NB4 (cell line): ENCODE data around the gene TBL1XR1.

ENCODE experiments used
- DNase-seq: peaks from one replicate; pipeline ENCODE4 v3.0.0; 2010; ENCODE audit warnings: low read depth
- H3K4me3 ChIP-seq: one replicate; pipeline ENCODE4 v1.5.1; 2011; ENCODE audit warnings: mild to moderate bottlenecking, low read depth, low read length, moderate library complexity
- CTCF ChIP-seq: IDR thresholded peaks from one replicate; pipeline ENCODE4 v1.5.1; 2012; ENCODE audit warnings: low read depth, low read length
- MAX ChIP-seq: IDR thresholded peaks from 2 replicates; pipeline ENCODE4 v1.6.1; 2011; ENCODE audit warnings: low read depth, low read length
- MYC ChIP-seq: IDR thresholded peaks from 2 replicates; pipeline ENCODE4 v1.6.1; 2011; ENCODE audit warnings: low read depth, low read length
- POLR2A ChIP-seq: IDR thresholded peaks from 2 replicates; pipeline ENCODE4 v1.6.1; 2011; ENCODE audit warnings: mild to moderate bottlenecking; ENCODE audit not compliant: insufficient read length; ENCODE audit errors: extremely low read depth

Gene TBL1XR1

GRCh38 chr3:177105623-177106022, 91.7 kb downstream of the TBL1XR1 start:
- TF ChIP-seq POLR2A (no peak), MAX (no peak), MYC (no peak), CTCF (no peak)
- DNase-seq: no peak

GRCh38 chr3:177104299-177104992, 92.8 kb downstream of the TBL1XR1 start:
- no peak for DNase-seq
- TF ChIP-seq MAX (no peak), MYC (no peak), POLR2A (no peak)
- no peak overlapping the region for H3K4me3 ChIP-seq

More at GRCh38 chr3:177105623-177106022, 91.7 kb downstream of the TBL1XR1 start:
- H3K4me3 ChIP-seq: no peak overlapping the region

- DNase-seq: no peak
- H3K4me3 ChIP-seq: no peak overlapping the region
- TF ChIP-seq CTCF: no peak
- no peak for TF ChIP-seq MAX
- TF ChIP-seq MYC: no peak
- TF ChIP-seq POLR2A: no peak
Observed at GRCh38 chr3:177102553-177102952, 94.7 kb downstream of the TBL1XR1 start.

GRCh38 chr3:177098551-177098950, 98.7 kb downstream of the TBL1XR1 start:
- no peak for TF ChIP-seq CTCF
- TF ChIP-seq MAX: no peak
- no peak for TF ChIP-seq MYC
- TF ChIP-seq POLR2A: no peak
- H3K4me3 ChIP-seq: no peak overlapping the region
- DNase-seq: no peak

GRCh38 chr3:177096615-177097014, 100.7 kb downstream of the TBL1XR1 start:
- H3K4me3 ChIP-seq: no peak overlapping the region
- TF ChIP-seq CTCF (no peak), MAX (no peak), MYC (no peak), POLR2A (no peak)
- no peak for DNase-seq

- TF ChIP-seq CTCF (no peak), POLR2A (no peak), MYC (no peak), MAX (no peak)
- no peak for DNase-seq
- H3K4me3 ChIP-seq: no peak overlapping the region
Observed at GRCh38 chr3:177093966-177094365, 103.3 kb downstream of the TBL1XR1 start.
